ENCODE measurements around the gene MED31. TPM values are rescaled to one million over a fixed set of nuclear protein-coding genes. Genes with fewer than 3 reads are reported as not detected.

MED31 gene
- total and polyA plus RNA-seq, 2 experiments from 2014 or later = 5.5 to 49.3 TPM

DNA sequence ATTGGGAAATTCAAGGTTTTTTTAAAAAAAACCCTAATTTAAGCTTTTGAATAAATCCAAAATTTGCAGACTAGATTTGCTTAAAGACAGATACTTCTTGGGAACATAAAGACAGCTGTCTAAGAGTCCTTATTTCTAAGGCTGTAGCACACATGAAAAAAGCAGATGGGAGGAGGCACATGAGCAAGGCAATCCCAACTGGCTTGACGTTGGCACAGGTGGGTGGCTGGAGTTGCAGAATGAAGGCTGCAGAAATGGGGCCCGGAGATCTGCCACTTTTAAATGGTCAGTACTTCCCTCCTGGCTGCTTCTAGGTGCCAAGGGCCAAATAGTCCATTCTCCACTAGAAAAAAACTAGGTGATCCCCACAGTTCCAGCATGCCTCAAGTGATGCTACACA is 15.3 kb downstream of the MED31 start:
- no peak overlapping the region for H2AFZ ChIP-seq
- Mint-ChIP-seq H3K4me1 (peaks cover 12% of the 10 kb centered on the region), H3K27me3 (ENCODE audit: insufficient read depth, low read depth, poor library complexity) (peaks cover 17% of the 10 kb centered on the region), H3K36me3 (ENCODE audit: low read depth) (peaks cover 32% of the 10 kb centered on the region), H3K4me3 (no peak overlapping the region), H3K9me3 (no peaks in the 10 kb centered on the region; the same call in 2 of the 3 replicates), H3K27ac (no peak overlapping the region)
- peaks cover 11% of the 10 kb centered on the region; the same call in 1 of the 2 replicates for H3K79me2 ChIP-seq (replicated peaks; ENCODE audit: insufficient read depth)
- no peak overlapping the region for H3K27ac ChIP-seq (ENCODE audit: low read depth)
- H3K27me3 ChIP-seq (ENCODE audit: insufficient read depth) = no peaks in the 10 kb centered on the region
- TF ChIP-seq, protein P1, sequence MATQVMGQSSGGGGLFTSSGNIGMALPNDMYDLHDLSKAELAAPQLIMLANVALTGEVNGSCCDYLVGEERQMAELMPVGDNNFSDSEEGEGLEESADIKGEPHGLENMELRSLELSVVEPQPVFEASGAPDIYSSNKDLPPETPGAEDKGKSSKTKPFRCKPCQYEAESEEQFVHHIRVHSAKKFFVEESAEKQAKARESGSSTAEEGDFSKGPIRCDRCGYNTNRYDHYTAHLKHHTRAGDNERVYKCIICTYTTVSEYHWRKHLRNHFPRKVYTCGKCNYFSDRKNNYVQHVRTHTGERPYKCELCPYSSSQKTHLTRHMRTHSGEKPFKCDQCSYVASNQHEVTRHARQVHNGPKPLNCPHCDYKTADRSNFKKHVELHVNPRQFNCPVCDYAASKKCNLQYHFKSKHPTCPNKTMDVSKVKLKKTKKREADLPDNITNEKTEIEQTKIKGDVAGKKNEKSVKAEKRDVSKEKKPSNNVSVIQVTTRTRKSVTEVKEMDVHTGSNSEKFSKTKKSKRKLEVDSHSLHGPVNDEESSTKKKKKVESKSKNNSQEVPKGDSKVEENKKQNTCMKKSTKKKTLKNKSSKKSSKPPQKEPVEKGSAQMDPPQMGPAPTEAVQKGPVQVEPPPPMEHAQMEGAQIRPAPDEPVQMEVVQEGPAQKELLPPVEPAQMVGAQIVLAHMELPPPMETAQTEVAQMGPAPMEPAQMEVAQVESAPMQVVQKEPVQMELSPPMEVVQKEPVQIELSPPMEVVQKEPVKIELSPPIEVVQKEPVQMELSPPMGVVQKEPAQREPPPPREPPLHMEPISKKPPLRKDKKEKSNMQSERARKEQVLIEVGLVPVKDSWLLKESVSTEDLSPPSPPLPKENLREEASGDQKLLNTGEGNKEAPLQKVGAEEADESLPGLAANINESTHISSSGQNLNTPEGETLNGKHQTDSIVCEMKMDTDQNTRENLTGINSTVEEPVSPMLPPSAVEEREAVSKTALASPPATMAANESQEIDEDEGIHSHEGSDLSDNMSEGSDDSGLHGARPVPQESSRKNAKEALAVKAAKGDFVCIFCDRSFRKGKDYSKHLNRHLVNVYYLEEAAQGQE (IDR thresholded peaks at IDR 0.05; ENCODE audit: unreplicated experiment) = no peak
- TF ChIP-seq, protein P2, sequence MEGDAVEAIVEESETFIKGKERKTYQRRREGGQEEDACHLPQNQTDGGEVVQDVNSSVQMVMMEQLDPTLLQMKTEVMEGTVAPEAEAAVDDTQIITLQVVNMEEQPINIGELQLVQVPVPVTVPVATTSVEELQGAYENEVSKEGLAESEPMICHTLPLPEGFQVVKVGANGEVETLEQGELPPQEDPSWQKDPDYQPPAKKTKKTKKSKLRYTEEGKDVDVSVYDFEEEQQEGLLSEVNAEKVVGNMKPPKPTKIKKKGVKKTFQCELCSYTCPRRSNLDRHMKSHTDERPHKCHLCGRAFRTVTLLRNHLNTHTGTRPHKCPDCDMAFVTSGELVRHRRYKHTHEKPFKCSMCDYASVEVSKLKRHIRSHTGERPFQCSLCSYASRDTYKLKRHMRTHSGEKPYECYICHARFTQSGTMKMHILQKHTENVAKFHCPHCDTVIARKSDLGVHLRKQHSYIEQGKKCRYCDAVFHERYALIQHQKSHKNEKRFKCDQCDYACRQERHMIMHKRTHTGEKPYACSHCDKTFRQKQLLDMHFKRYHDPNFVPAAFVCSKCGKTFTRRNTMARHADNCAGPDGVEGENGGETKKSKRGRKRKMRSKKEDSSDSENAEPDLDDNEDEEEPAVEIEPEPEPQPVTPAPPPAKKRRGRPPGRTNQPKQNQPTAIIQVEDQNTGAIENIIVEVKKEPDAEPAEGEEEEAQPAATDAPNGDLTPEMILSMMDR (conservative IDR thresholded peaks at IDR 0.05; ENCODE audit: low read depth in 2 of 2) = no peak
- TF ChIP-seq POLR2AphosphoS5 (IDR thresholded peaks at IDR 0.05; ENCODE audit: low read depth) (no peak), CREB1 (CRISPR knock-in tag; IDR thresholded peaks at IDR 0.05; ENCODE audit: low read depth) (no peak), ZNF331 (CRISPR knock-in tag; IDR thresholded peaks at IDR 0.05; ENCODE audit: low read depth) (no peak)
- H3F3A ChIP-seq (replicated peaks; ENCODE audit: low read depth) = no peaks in the 10 kb centered on the region
- peaks cover 6% of the 10 kb centered on the region; the same call in 1 of the 2 replicates for H3K4me1 ChIP-seq (ENCODE audit: insufficient read depth)
- no peak for ATAC-seq
- H4K20me1 ChIP-seq (replicated peaks; ENCODE audit: insufficient read depth) = peaks cover 6% of the 10 kb centered on the region; the same call in 1 of the 2 replicates
- peaks cover 21% of the 10 kb centered on the region for H3K36me3 ChIP-seq (ENCODE audit: insufficient read depth)
- H3K9me2 ChIP-seq (ENCODE audit: insufficient read depth) = no peaks in the 10 kb centered on the region
- DNase-seq (ENCODE audit: low spot score) = no peak
- H3K4me3 ChIP-seq = no peak overlapping the region
- H3K4me2 ChIP-seq = no peak overlapping the region

DNA sequence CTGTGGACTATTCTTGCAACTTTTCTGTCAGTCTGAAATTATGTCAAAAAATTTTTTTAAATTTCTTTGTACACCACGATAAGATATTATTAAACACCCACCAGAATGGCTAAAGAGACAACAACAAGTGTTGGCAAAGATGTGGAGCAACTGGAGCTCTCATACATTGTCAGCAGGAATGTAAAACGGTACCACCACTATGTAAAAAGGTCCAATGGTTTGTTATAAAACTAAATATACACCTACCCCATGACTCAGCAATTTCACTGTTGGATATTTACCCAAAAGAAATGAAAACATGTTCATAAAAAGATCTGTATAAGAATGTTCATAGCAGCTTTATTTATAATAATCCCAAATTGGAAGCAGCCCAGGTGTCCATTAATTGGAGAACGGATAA is 18.1 kb downstream of the MED31 start:
- H3K4me1 Mint-ChIP-seq = peaks cover 3% of the 10 kb centered on the region; the same call in 1 of the 3 replicates
- H3K27ac Mint-ChIP-seq = no peak overlapping the region
- Histone ChIP-seq H4K20me1 (replicated peaks; ENCODE audit: insufficient read depth) (peaks cover 10% of the 10 kb centered on the region; the same call in 1 of the 2 replicates), H3K4me1 (ENCODE audit: insufficient read depth) (no peaks in the 10 kb centered on the region), H2AFZ (no peak overlapping the region), H3K4me3 (no peak overlapping the region), H3F3A (replicated peaks; ENCODE audit: low read depth) (no peaks in the 10 kb centered on the region), H3K27ac (ENCODE audit: low read depth) (no peak overlapping the region), H3K9me2 (ENCODE audit: insufficient read depth) (no peaks in the 10 kb centered on the region), H3K79me2 (replicated peaks; ENCODE audit: insufficient read depth) (no peaks in the 10 kb centered on the region), H3K4me2 (no peak overlapping the region), H3K36me3 (ENCODE audit: insufficient read depth) (peaks cover 25% of the 10 kb centered on the region), H3K27me3 (ENCODE audit: insufficient read depth) (no peaks in the 10 kb centered on the region)
- H3K27me3 Mint-ChIP-seq (ENCODE audit: insufficient read depth, low read depth, poor library complexity) = peaks cover 10% of the 10 kb centered on the region
- ATAC-seq (no peak), DNase-seq (ENCODE audit: low spot score) (no peak)
- H3K36me3 Mint-ChIP-seq (ENCODE audit: low read depth) = peaks cover 40% of the 10 kb centered on the region
- no peaks in the 10 kb centered on the region; the same call in 2 of the 3 replicates for H3K9me3 Mint-ChIP-seq
- no peak overlapping the region for H3K4me3 Mint-ChIP-seq
- TF ChIP-seq EZH2 (IDR thresholded peaks at IDR 0.05; ENCODE audit: low read depth, unreplicated experiment) = no peak
- TF ChIP-seq, protein P2 (conservative IDR thresholded peaks at IDR 0.05; ENCODE audit: low read depth in 2 of 2) = no peak
- TF ChIP-seq EZH2phosphoT487 (IDR thresholded peaks at IDR 0.05; ENCODE audit: unreplicated experiment) = no peak
- no peak for TF ChIP-seq CREB1 (CRISPR knock-in tag; IDR thresholded peaks at IDR 0.05; ENCODE audit: low read depth)
- no peak for TF ChIP-seq JUNB (IDR thresholded peaks at IDR 0.05; ENCODE audit: unreplicated experiment)
- TF ChIP-seq ZNF114 (CRISPR knock-in tag; IDR thresholded peaks at IDR 0.05) = no peak
- no peak for TF ChIP-seq NANOG (IDR thresholded peaks at IDR 0.05; ENCODE audit: borderline replicate concordance)
